ENCODE data around the gene SMC6. TPM values are rescaled to one million over a fixed set of nuclear protein-coding genes. Genes with fewer than 3 reads are reported as not detected.

SMC6 gene
- total RNA-seq, 1 donor from 2014 or later, result 127 TPM

DNA sequence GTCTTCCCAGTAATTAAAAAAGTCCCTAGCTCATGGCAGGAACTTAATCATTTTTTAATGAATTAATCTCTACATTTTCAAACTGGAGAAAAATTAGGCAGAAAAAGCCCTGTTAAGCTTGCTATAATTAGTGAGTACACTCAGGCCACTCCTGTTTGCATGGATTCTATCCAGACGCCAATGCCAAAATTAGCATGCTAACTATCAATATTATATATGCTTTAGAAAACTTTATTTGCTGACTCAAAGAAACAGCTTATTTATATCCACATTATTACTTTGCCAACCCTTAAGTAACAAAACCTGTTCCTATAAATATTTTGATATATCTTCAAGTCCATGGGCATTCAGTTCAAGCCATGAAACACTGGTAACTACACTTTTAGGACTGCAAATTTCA is 90.9 kb downstream of the SMC6 start:
- intact Hi-C loops (cut with micrococcal nuclease), result loop anchor here (1.0 kb wide), 1 partner anchor 9 kb away; no protein-coding TSS in a partner anchor
- CTCF ChIA-PET, result interaction anchor here (1.1 kb wide), 1 partner anchor 9 kb away, joined by 8 read pairs; no protein-coding TSS in a partner anchor
- TF ChIP-seq, protein P1, sequence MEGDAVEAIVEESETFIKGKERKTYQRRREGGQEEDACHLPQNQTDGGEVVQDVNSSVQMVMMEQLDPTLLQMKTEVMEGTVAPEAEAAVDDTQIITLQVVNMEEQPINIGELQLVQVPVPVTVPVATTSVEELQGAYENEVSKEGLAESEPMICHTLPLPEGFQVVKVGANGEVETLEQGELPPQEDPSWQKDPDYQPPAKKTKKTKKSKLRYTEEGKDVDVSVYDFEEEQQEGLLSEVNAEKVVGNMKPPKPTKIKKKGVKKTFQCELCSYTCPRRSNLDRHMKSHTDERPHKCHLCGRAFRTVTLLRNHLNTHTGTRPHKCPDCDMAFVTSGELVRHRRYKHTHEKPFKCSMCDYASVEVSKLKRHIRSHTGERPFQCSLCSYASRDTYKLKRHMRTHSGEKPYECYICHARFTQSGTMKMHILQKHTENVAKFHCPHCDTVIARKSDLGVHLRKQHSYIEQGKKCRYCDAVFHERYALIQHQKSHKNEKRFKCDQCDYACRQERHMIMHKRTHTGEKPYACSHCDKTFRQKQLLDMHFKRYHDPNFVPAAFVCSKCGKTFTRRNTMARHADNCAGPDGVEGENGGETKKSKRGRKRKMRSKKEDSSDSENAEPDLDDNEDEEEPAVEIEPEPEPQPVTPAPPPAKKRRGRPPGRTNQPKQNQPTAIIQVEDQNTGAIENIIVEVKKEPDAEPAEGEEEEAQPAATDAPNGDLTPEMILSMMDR (IDR thresholded peaks at IDR 0.05), result no peak

DNA sequence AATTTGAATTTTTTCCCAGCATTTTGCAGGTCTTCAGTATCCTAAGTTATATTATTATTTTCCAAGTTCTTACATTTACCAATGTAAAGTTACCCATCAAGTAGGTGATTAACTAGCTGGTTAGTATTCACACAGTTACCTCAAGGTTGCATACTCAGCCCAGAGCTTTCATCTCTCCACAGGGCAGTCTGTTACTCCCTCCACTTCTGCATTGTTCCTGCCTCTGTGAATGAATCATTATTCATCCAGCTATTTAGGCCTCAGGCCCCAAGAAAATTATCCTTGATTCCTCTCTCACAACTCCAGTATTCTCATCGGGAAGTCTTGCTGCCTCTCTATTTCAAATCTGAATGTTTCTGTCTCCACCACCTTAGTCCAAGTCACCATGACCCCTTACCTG is 92.2 kb downstream of the SMC6 start:
- H3K9me3 Mint-ChIP-seq, result no peaks in the 10 kb centered on the region
- H3K4me3 Mint-ChIP-seq, result no peak overlapping the region
- no peak overlapping the region for H3K27ac Mint-ChIP-seq
- TF ChIP-seq, protein P1 (IDR thresholded peaks at IDR 0.05), result no peak
- CTCF ChIA-PET, result interaction anchor here (2.1 kb wide), 1 partner anchor 10 kb away, joined by 12 read pairs; no protein-coding TSS in a partner anchor
- H3K27me3 Mint-ChIP-seq, result no peaks in the 10 kb centered on the region
- intact Hi-C loops (cut with micrococcal nuclease), result no loop called here
- H3K4me1 Mint-ChIP-seq, result peaks cover 5% of the 10 kb centered on the region
- POLR2A ChIA-PET, result no interaction called here
- no peak for DNase-seq
- ATAC-seq (ENCODE audit: low read depth), result no peak
- peaks cover 71% of the 10 kb centered on the region for H3K36me3 Mint-ChIP-seq (ENCODE audit: low read depth)

More for the DNA sequence above, 90.9 kb downstream of the SMC6 start:
- DNase-seq, result no peak
- Mint-ChIP-seq H3K4me1 (peaks cover 5% of the 10 kb centered on the region), H3K27me3 (no peaks in the 10 kb centered on the region), H3K27ac (no peak overlapping the region), H3K4me3 (no peak overlapping the region), H3K9me3 (no peaks in the 10 kb centered on the region), H3K36me3 (ENCODE audit: low read depth) (peaks cover 78% of the 10 kb centered on the region)
- ATAC-seq (ENCODE audit: low read depth), result no peak
- POLR2A ChIA-PET, result no interaction called here

DNA sequence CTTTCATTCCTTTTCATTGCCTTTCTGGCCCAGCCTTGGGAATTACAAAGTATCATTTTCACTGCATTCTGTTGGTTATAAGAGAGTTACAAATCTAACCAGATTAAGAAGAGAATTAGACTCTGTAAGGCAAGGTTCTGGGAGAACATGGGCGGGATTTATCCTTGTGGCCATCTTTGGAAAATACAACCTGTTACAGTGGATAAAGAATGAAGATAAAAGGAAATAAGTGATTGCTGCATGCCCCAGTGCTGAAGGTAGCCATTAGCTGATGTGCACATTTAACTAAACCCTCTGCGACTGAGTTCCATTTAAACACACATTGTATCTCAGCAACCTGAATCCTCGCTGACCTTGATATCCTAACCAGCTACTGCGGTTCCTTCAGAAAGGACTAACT is 93.4 kb downstream of the SMC6 start:
- no peaks in the 10 kb centered on the region for H3K9me3 Mint-ChIP-seq
- DNase-seq, result no peak
- H3K27ac Mint-ChIP-seq, result no peak overlapping the region
- peaks cover 5% of the 10 kb centered on the region for H3K4me1 Mint-ChIP-seq
- TF ChIP-seq, protein P1 (IDR thresholded peaks at IDR 0.05), result no peak
- ChIA-PET POLR2A (interaction anchor here (0.6 kb wide), 1 partner anchor 23 kb away, joined by 4 read pairs; no protein-coding TSS in a partner anchor), CTCF (interaction anchor here (1.0 to 2.1 kb wide), 3 partner anchors 11 to 60 kb away, joined by 3 to 12 read pairs (median 3); no protein-coding TSS in a partner anchor)
- H3K36me3 Mint-ChIP-seq (ENCODE audit: low read depth), result peaks cover 64% of the 10 kb centered on the region
- no peak for ATAC-seq (ENCODE audit: low read depth)
- intact Hi-C loops (cut with micrococcal nuclease), result no loop called here
- H3K27me3 Mint-ChIP-seq, result no peaks in the 10 kb centered on the region
- no peak overlapping the region for H3K4me3 Mint-ChIP-seq

DNA sequence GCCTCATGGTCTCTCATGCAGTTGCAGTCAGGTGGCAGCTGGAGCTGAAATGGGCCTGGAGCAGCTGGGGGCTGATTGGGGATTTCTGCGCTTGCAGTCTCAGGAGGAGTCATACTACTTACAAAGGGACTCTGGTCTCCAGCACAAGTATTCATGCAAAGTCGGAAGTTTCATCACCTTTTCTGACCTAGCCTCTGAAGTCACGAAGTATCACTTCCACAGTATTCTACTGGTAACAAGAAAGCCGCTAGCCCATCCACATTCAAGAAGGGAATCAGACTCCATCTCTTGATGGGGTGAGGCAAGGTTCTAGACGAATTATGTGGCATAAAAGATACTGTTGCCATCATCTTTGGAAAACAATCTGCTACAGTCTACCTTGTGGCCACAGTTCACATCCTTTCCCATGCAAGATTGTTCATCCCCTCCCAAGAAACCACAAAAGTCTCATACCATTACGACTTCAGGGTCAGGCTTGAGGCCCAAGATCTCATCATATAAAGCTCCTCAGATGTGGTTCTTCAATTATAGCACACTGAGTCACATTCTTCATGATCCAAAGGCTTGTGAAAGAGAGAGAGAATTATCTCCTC is 95.3 kb downstream of the SMC6 start:
- H3K27ac Mint-ChIP-seq, result peak overlapping the region; percentile 16
- H3K27me3 Mint-ChIP-seq, result no peaks in the 10 kb centered on the region
- no peak overlapping the region for H3K4me3 Mint-ChIP-seq
- intact Hi-C loops (cut with micrococcal nuclease), result loop anchor here (1.0 kb wide), 1 partner anchor 12 kb away; no protein-coding TSS in a partner anchor
- DNase-seq, result no peak
- POLR2A ChIA-PET, result interaction anchor here (1.4 kb wide), 1 partner anchor 12 kb away, joined by 5 read pairs; no protein-coding TSS in a partner anchor
- TF ChIP-seq, protein P1 (IDR thresholded peaks at IDR 0.05), result no peak
- H3K9me3 Mint-ChIP-seq, result no peaks in the 10 kb centered on the region
- ATAC-seq (ENCODE audit: low read depth), result peak; percentile 50
- H3K4me1 Mint-ChIP-seq, result peaks cover 5% of the 10 kb centered on the region
- peaks cover 60% of the 10 kb centered on the region for H3K36me3 Mint-ChIP-seq (ENCODE audit: low read depth)
- CTCF ChIA-PET, result no interaction called here

DNA sequence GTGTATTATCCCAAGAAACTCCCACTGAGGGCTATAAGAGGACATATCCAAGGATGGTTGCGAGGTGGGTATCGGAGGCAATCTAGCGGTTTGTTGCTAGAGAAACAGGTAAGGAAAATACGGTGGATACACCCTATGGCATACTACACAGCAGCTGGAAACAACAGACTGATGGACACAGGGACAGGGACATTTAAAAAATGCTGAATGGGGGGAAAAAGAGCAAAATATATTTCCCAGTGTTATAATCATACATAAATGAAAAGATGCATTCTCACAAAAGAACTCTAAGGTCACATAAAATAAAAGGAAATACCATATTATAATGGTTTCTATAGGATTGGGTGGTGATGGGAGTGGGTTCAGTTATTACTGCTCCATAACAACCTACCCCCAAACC is 95.9 kb downstream of the SMC6 start:
- intact Hi-C loops (cut with micrococcal nuclease), result loop anchor here (1.0 kb wide), 1 partner anchor 11 kb away; no protein-coding TSS in a partner anchor
- no peak overlapping the region for H3K27ac Mint-ChIP-seq
- peaks cover 5% of the 10 kb centered on the region for H3K4me1 Mint-ChIP-seq
- no peaks in the 10 kb centered on the region for H3K27me3 Mint-ChIP-seq
- no peak overlapping the region for H3K4me3 Mint-ChIP-seq
- CTCF ChIA-PET, result no interaction called here
- ATAC-seq (ENCODE audit: low read depth) (no peak), DNase-seq (no peak)
- POLR2A ChIA-PET, result interaction anchor here (1.4 kb wide), 1 partner anchor 11 kb away, joined by 5 read pairs; no protein-coding TSS in a partner anchor
- TF ChIP-seq, protein P1 (IDR thresholded peaks at IDR 0.05), result no peak
- H3K9me3 Mint-ChIP-seq, result no peaks in the 10 kb centered on the region
- peaks cover 55% of the 10 kb centered on the region for H3K36me3 Mint-ChIP-seq (ENCODE audit: low read depth)

Measured in activated B cell treated with CpG ODN at 0.5 μM for 24 hours (primary cell).